H1 (cell line): Measurements from ENCODE around the gene IFNA17. TPM values are rescaled to one million over a fixed set of nuclear protein-coding genes. Genes with fewer than 3 reads are reported as not detected.

Experiments used
- CTCF ChIA-PET: fragments of 300-600 bp; sonication (Branson Sonifier 250); formaldehyde crosslinking; loops from one replicate; lab custom pipeline; 2021; ENCODE audit not compliant: partially characterized antibody; lab: Charles Lee
- POLR2A ChIA-PET: fragments of 300-600 bp; sonication (Branson Sonifier 250); formaldehyde crosslinking; loops from one replicate; lab custom pipeline; 2021; ENCODE audit warnings: inconsistent platforms; ENCODE audit not compliant: partially characterized antibody; lab: Charles Lee
- DNase-seq, 2 experiments: peaks; one replicate each; pipeline versions ENCODE4 v3.0.0 to v3.0.0-alpha.2; 2010 to 2022; ENCODE audit warnings: low spot score in 2 of 2, low read depth in 1 of 2, mixed read lengths in 1 of 2
- FAIRE-seq: peaks from 2 replicates; lab custom pipeline; 2011; peaks lifted over from hg19 to GRCh38; lab: Jason Lieb, UNC
- H2AFZ ChIP-seq: 2 replicates; pipeline ENCODE4 v1.8.1; 2012; ENCODE audit warnings: low read length, inconsistent platforms
- H2AK5ac ChIP-seq: 2 replicates; pipeline ENCODE4 v1.6.1; 2013; ENCODE audit warnings: low read depth, low read length
- H2BK120ac ChIP-seq: replicated peaks from 2 replicates; pipeline ENCODE3; 2013; ENCODE audit warnings: low read depth, low read length, inconsistent platforms
- H2BK12ac ChIP-seq: 2 replicates; pipeline ENCODE4 v1.6.1; 2013; ENCODE audit warnings: low read depth, low read length
- H2BK15ac ChIP-seq: 2 replicates; pipeline ENCODE4 v1.6.1; 2013; ENCODE audit warnings: low read length
- H2BK20ac ChIP-seq: 2 replicates; pipeline ENCODE4 v1.6.1; 2013; ENCODE audit warnings: low read length
- H2BK5ac ChIP-seq: 2 replicates; pipeline ENCODE4 v1.6.1; 2013; ENCODE audit warnings: low read depth, low read length
- H3K14ac ChIP-seq: 2 replicates; pipeline ENCODE4 v1.6.1; 2013; ENCODE audit warnings: inconsistent platforms; ENCODE audit not compliant: insufficient read length
- H3K18ac ChIP-seq: 2 replicates; pipeline ENCODE4 v1.6.1; 2013; ENCODE audit warnings: low read length; ENCODE audit errors: extremely low read depth
- H3K23ac ChIP-seq: 2 replicates; pipeline ENCODE4 v1.6.1; 2013; ENCODE audit warnings: inconsistent platforms; ENCODE audit not compliant: insufficient read length
- H3K23me2 ChIP-seq: 2 replicates; pipeline ENCODE4 v1.6.1; 2013; ENCODE audit warnings: low read depth, low read length
- H3K27ac ChIP-seq: 2 replicates; pipeline ENCODE4 v1.6.1; 2011; ENCODE audit warnings: low read depth, low read length, inconsistent platforms
- H3K27me3 ChIP-seq, 4 experiments: replicated peaks in 1 of 4; 1 replicate in 1 of 4; 2 replicates in 3 of 4; pipeline versions ENCODE4 v1.6.1 to v1.8.1; 2011 to 2013; ENCODE audit warnings: low read length in 3 of 4, mild to moderate bottlenecking in 3 of 4, inconsistent platforms in 2 of 4, mixed read lengths in 2 of 4, moderate library complexity in 1 of 4; ENCODE audit not compliant: control insufficient read depth in 3 of 4, insufficient read depth in 3 of 4; ENCODE audit errors: extremely low read depth in 1 of 4
- H3K36me3 ChIP-seq, 4 experiments: 2 replicates each; pipeline versions ENCODE4 v1.6.1 to v1.8.1; 2011 to 2013; ENCODE audit warnings: mild to moderate bottlenecking in 4 of 4, low read length in 3 of 4, moderate library complexity in 2 of 4, control low read depth in 1 of 4, inconsistent platforms in 1 of 4; ENCODE audit not compliant: insufficient read depth in 4 of 4, control insufficient read depth in 2 of 4
- H3K4ac ChIP-seq: replicated peaks from 2 replicates; pipeline ENCODE3; 2013; ENCODE audit warnings: low read length, low read depth, mixed read lengths, inconsistent platforms; ENCODE audit not compliant: insufficient read length
- H3K4me1 ChIP-seq, 4 experiments: replicated peaks in 1 of 4; 1 replicate in 1 of 4; 2 replicates in 3 of 4; pipeline versions ENCODE4 v1.6.1 to v1.8.1; 2011 to 2013; ENCODE audit warnings: low read length in 3 of 4, inconsistent platforms in 2 of 4, mixed read lengths in 1 of 4; ENCODE audit not compliant: insufficient read depth in 4 of 4, control insufficient read depth in 3 of 4
- H3K4me2 ChIP-seq, 2 experiments: 2 replicates each; pipeline versions ENCODE4 v1.6.1 to v1.8.1; 2011 to 2013; ENCODE audit warnings: low read depth in 2 of 2, low read length in 2 of 2, control low read depth in 1 of 2, inconsistent platforms in 1 of 2, mild to moderate bottlenecking in 1 of 2; ENCODE audit not compliant: insufficient read depth in 1 of 2
- H3K4me3 ChIP-seq, 4 experiments: fragments of 200-600, 300-600 bp in 1 of 4; sonication (generic), shearing (Covaris generic), sonication (Bioruptor Twin) in 1 of 4; 2 replicates each; pipeline versions ENCODE4 v1.5.1 to v1.8.1; 2011 to 2016; ENCODE audit warnings: low read length in 4 of 4, low read depth in 3 of 4, control low read depth in 2 of 4, inconsistent platforms in 2 of 4, mild to moderate bottlenecking in 2 of 4, mixed read lengths in 1 of 4, moderate library complexity in 1 of 4; ENCODE audit not compliant: insufficient read depth in 2 of 4; ENCODE audit errors: extremely low read depth in 1 of 4
- H3K56ac ChIP-seq: replicated peaks from 2 replicates; pipeline ENCODE3; 2013; ENCODE audit warnings: low read depth, mild to moderate bottlenecking, mixed read lengths, low read length, inconsistent platforms; ENCODE audit not compliant: insufficient read length
- H3K79me1 ChIP-seq: 2 replicates; pipeline ENCODE4 v1.6.1; 2013; ENCODE audit warnings: low read depth, low read length, control low read depth
- H3K79me2 ChIP-seq, 2 experiments: 2 replicates each; pipeline versions ENCODE4 v1.6.1 to v1.8.1; 2012 to 2013; ENCODE audit warnings: low read length in 2 of 2, mild to moderate bottlenecking in 2 of 2, inconsistent platforms in 1 of 2; ENCODE audit not compliant: insufficient read depth in 2 of 2, control insufficient read depth in 1 of 2
- H3K9ac ChIP-seq, 4 experiments: replicated peaks in 1 of 4; 1 replicate in 1 of 4; 2 replicates in 3 of 4; pipeline versions ENCODE4 v1.6.1 to v1.8.1; 2011 to 2013; ENCODE audit warnings: low read depth in 3 of 4, low read length in 3 of 4, control low read depth in 2 of 4, mild to moderate bottlenecking in 2 of 4, moderate library complexity in 2 of 4, inconsistent platforms in 1 of 4; ENCODE audit errors: extremely low read depth in 1 of 4
- H3K9me3 ChIP-seq, 2 experiments: 2 replicates each; pipeline versions ENCODE4 v1.6.1 to v1.8.1; 2012 to 2013; ENCODE audit warnings: mild to moderate bottlenecking in 2 of 2, moderate library complexity in 2 of 2, control low read depth in 1 of 2, inconsistent platforms in 1 of 2, low read depth in 1 of 2, low read length in 1 of 2, mixed read lengths in 1 of 2; ENCODE audit not compliant: insufficient read depth in 2 of 2
- H4K20me1 ChIP-seq, 2 experiments: replicated peaks in 1 of 2; 2 replicates each; pipeline versions ENCODE3 to v1.8.1; 2011 to 2013; ENCODE audit warnings: inconsistent platforms in 2 of 2, low read length in 2 of 2, mild to moderate bottlenecking in 1 of 2; ENCODE audit not compliant: insufficient read depth in 2 of 2, control insufficient read depth in 1 of 2
- H4K5ac ChIP-seq: 2 replicates; pipeline ENCODE4 v1.6.1; 2013; ENCODE audit warnings: low read length, low read depth, mixed read lengths, inconsistent platforms; ENCODE audit not compliant: insufficient read length
- H4K8ac ChIP-seq: 2 replicates; pipeline ENCODE4 v1.8.0; 2013; ENCODE audit warnings: mild to moderate bottlenecking, moderate library complexity, low read length, inconsistent platforms; ENCODE audit not compliant: insufficient read depth; ENCODE audit errors: extremely low read depth
- H4K91ac ChIP-seq: replicated peaks from 2 replicates; pipeline ENCODE3; 2013; ENCODE audit warnings: low read length, mixed read lengths, inconsistent platforms; ENCODE audit not compliant: insufficient read length
- CBX8 ChIP-seq: fragments of 300-800, 300-1000 bp; sonication (generic); IDR thresholded peaks from 2 replicates; pipeline ENCODE4 v1.7.1; 2016; ENCODE audit warnings: low read depth, low read length, borderline replicate concordance
- RFX5 ChIP-seq: IDR thresholded peaks from 2 replicates; pipeline ENCODE4 v1.6.1; 2011; ENCODE audit warnings: low read depth, low read length, improper control_type of control experiment, borderline replicate concordance
- RXRA ChIP-seq: IDR thresholded peaks from 2 replicates; pipeline ENCODE4 v1.6.1; 2011; ENCODE audit warnings: low read depth, mild to moderate bottlenecking, low read length, moderate library complexity; ENCODE audit not compliant: insufficient read depth
- SP2 ChIP-seq: IDR thresholded peaks from 2 replicates; pipeline ENCODE4 v1.6.1; 2012; ENCODE audit warnings: mild to moderate bottlenecking, low read length, inconsistent platforms
- WGBS, 2 experiments: shearing (Covaris generic) in 1 of 2; methylation state at CpG; one replicate each; pipeline versions ENCODE4 v1.1.6 to v1.1.7; 2013 to 2015; ENCODE audit warnings: low lambda C conversion rate in 2 of 2, mixed read lengths in 2 of 2, inconsistent platforms in 1 of 2, low coverage in 1 of 2, missing lambda C conversion rate in 1 of 2; ENCODE audit not compliant: insufficient replicate concordance in 2 of 2, insufficient coverage in 1 of 2, insufficient read length in 1 of 2; ENCODE audit errors: extremely low coverage in 1 of 2, missing lambda C conversion rate in 1 of 2; 5-methylcytosine and 5-hydroxymethylcytosine counted together
- polyA plus RNA-seq, 7 experiments: library from polyadenylated mRNA; depleted of rRNA in 3 of 7; stranded (reverse) in 5 of 7; unstranded in 2 of 7; fragments of >200 nt in 5 of 7; fragments of 200-250 nt in 2 of 7; gene quantifications; 1 replicate in 5 of 7; 2 replicates in 1 of 7; 4 replicates in 1 of 7; pipeline versions ENCODE4 v1.2.1 to v1.2.3, GENCODE V29; 2011 to 2013; ENCODE audit warnings: missing spikeins in 2 of 7, mixed read lengths in 2 of 7
- total RNA-seq: library from RNA; stranded (reverse); fragmentation: NEBNext Ultra II Directional; extraction: Animal tissue kit (Norgen Biotek cat#: 25700); gene quantifications from 2 replicates; pipeline ENCODE4 v1.2.1, GENCODE V29; 2021
- TF ChIP-seq, protein P1 (sequence below), 3 experiments: IDR thresholded peaks; 1 replicate in 2 of 3; 2 replicates in 1 of 3; pipeline versions ENCODE4 v1.5.1 to v1.6.1; 2011; ENCODE audit warnings: low read length in 3 of 3, mild to moderate bottlenecking in 3 of 3, inconsistent platforms in 2 of 3, low read depth in 1 of 3, moderate library complexity in 1 of 3; ENCODE audit not compliant: insufficient read depth in 1 of 3; ENCODE audit errors: control extremely low read depth in 1 of 3

Gene IFNA17
- total and polyA plus RNA-seq, 2 of the 8 experiments (the other 6 are each of a cell fraction or from before 2014, with no cell fraction given), result not detected

DNA sequence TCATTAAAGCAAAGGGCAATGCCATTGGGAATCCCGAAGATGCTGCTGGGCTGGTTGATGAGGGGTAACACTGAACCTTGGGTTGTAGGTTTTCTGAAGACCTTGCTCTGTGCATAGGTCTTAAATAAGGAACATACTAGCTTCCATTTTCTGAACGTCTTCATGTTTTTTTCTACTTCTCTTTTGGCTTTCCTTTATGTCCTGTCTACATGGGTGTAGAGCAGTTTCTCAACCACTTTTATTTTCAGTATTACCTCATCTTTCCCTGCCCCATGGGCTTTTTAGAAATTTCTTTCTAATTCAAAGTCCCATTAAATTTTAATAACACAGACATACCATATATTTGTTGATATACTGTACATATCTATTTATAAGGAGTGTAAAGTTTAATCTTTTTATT is 11.9 kb upstream of the IFNA17 start, which contains the start of gene IFNA14:
TSS of gene IFNA14 (minus strand) at position 95 of the 400 bp plus-strand sequence. CDS start at position 25, 70 bp downstream.
- POLR2A ChIA-PET, result no interaction called here
- CTCF ChIA-PET, result interaction anchor here (0.6 to 1.9 kb wide), 3 partner anchors 11 to 196 kb away, joined by 3 to 6 read pairs (median 3); no protein-coding TSS in a partner anchor

More for the DNA sequence above, 11.9 kb upstream of the IFNA17 start, which contains the start of gene IFNA14:
- H3K9me3 ChIP-seq, result no peaks in the 10 kb centered on the region
- no peak within 1 kb of the TSS for H4K8ac ChIP-seq
- no peak within 1 kb of the TSS for H2BK120ac ChIP-seq
- H2BK20ac ChIP-seq, result no peak within 1 kb of the TSS
- H2AK5ac ChIP-seq, result no peak within 1 kb of the TSS
- no peak within 1 kb of the TSS for H3K27ac ChIP-seq
- no peak within 1 kb of the TSS for H3K56ac ChIP-seq
- no peak within 1 kb of the TSS for H4K91ac ChIP-seq
- no peak within 1 kb of the TSS for H3K4me3 ChIP-seq
- no peaks in the 10 kb centered on the region for H3K27me3 ChIP-seq
- H3K14ac ChIP-seq, result no peak within 1 kb of the TSS
- 88% methylated on average over 2 of the region's 2 CpGs; no CpG with 5 or more reads in 1 of the 2 experiments for whole genome bisulfite sequencing, 2 experiments
- DNase-seq, result no peak
- no peak within 1 kb of the TSS for H3K23ac ChIP-seq
- no peak within 1 kb of the TSS for H4K5ac ChIP-seq
- H3K4me1 ChIP-seq, result no peaks in the 10 kb centered on the region
- no peak within 1 kb of the TSS for H3K9ac ChIP-seq
- H3K4me2 ChIP-seq, result no peak within 1 kb of the TSS
- no peak within 1 kb of the TSS for H3K18ac ChIP-seq
- no peaks in the 10 kb centered on the region for H3K79me1 ChIP-seq
- H2BK15ac ChIP-seq, result no peak within 1 kb of the TSS
- no peaks in the 10 kb centered on the region for H3K36me3 ChIP-seq
- no peak for FAIRE-seq
- no peaks in the 10 kb centered on the region for H3K23me2 ChIP-seq
- no peak within 1 kb of the TSS for H2BK5ac ChIP-seq
- H2AFZ ChIP-seq, result no peak within 1 kb of the TSS
- H3K79me2 ChIP-seq, result no peaks in the 10 kb centered on the region
- TF ChIP-seq, protein P1, sequence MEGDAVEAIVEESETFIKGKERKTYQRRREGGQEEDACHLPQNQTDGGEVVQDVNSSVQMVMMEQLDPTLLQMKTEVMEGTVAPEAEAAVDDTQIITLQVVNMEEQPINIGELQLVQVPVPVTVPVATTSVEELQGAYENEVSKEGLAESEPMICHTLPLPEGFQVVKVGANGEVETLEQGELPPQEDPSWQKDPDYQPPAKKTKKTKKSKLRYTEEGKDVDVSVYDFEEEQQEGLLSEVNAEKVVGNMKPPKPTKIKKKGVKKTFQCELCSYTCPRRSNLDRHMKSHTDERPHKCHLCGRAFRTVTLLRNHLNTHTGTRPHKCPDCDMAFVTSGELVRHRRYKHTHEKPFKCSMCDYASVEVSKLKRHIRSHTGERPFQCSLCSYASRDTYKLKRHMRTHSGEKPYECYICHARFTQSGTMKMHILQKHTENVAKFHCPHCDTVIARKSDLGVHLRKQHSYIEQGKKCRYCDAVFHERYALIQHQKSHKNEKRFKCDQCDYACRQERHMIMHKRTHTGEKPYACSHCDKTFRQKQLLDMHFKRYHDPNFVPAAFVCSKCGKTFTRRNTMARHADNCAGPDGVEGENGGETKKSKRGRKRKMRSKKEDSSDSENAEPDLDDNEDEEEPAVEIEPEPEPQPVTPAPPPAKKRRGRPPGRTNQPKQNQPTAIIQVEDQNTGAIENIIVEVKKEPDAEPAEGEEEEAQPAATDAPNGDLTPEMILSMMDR (IDR thresholded peaks at IDR 0.05; ENCODE audit: control extremely low read depth in 1 of 3, insufficient read depth in 1 of 3, low read depth in 1 of 3, low read length in 3 of 3), result no peak
- TF ChIP-seq SP2 (no peak), CBX8 (no peak), RXRA (no peak), RFX5 (no peak)
- TF ChIP-seq, all 59 proteins: peak for 0
- Histone ChIP-seq H2BK12ac (no peak within 1 kb of the TSS), H4K20me1 (no peaks in the 10 kb centered on the region), H3K4ac (no peak within 1 kb of the TSS)
